Measurements from ENCODE around the gene SPOCK1.
"Not testable (repeated sequence)": the region's sequence is repeated elsewhere in the genome, so short reads cannot be mapped to it uniquely, and the experiment has no call there.

The SPOCK1 gene

GRCh38 chr5:137004279-137004678 is 494.8 kb downstream of the SPOCK1 start:
- no peak for FAIRE-seq

GRCh38 chr5:137001026-137001569 is 498.0 kb downstream of the SPOCK1 start:
- FAIRE-seq, result no peak

GRCh38 chr5:136999787-137000186 is 499.3 kb downstream of the SPOCK1 start:
- no peak for FAIRE-seq

- no peak for FAIRE-seq
Measured at GRCh38 chr5:136998854-136999357, 500.2 kb downstream of the SPOCK1 start.

- no peak for FAIRE-seq
Measured at GRCh38 chr5:136994154-136994553, 505.0 kb downstream of the SPOCK1 start.

GRCh38 chr5:136992796-136993489 is 506.2 kb downstream of the SPOCK1 start:
- FAIRE-seq, result no peak

GRCh38 chr5:136985785-136986475 is 513.2 kb downstream of the SPOCK1 start:
- no peak for FAIRE-seq

GRCh38 chr5:136984772-136985446 is 514.2 kb downstream of the SPOCK1 start:
- FAIRE-seq, result no peak

GRCh38 chr5:136981936-136982335 is 517.2 kb downstream of the SPOCK1 start:
- no peak for FAIRE-seq

- no peak for FAIRE-seq
Measured at GRCh38 chr5:136979131-136979530, 520.0 kb downstream of the SPOCK1 start.

GRCh38 chr5:136963504-136963903 is 535.6 kb downstream of the SPOCK1 start:
- no peak for FAIRE-seq

- FAIRE-seq, result no peak
Measured at GRCh38 chr5:136957428-136957827, 541.7 kb downstream of the SPOCK1 start.

- not testable (repeated sequence) for FAIRE-seq
Measured at GRCh38 chr5:136954142-136954541, 545.0 kb downstream of the SPOCK1 start.

- FAIRE-seq, result not testable (repeated sequence)
Measured at GRCh38 chr5:136953346-136954069, 545.6 kb downstream of the SPOCK1 start.

- FAIRE-seq, result no peak
Measured at GRCh38 chr5:136927571-136927970, 571.6 kb downstream of the SPOCK1 start.

GRCh38 chr5:136926073-136926472 is 573.1 kb downstream of the SPOCK1 start:
- no peak for FAIRE-seq
